Measurements from ENCODE around the gene SPDYC. TPM values are rescaled to one million over a fixed set of nuclear protein-coding genes. Genes with fewer than 3 reads are reported as not detected.

Gene SPDYC
- total RNA-seq, 1 experiment from 2014 or later = 1.2 TPM

GRCh38 chr11:65219930-65220213 lies 49.8 kb downstream of the SPDYC start:
- Histone ChIP-seq H3K27me3 (ENCODE audit: insufficient read depth, low read length) (no peaks in the 10 kb centered on the region), H3K79me2 (ENCODE audit: insufficient read depth, low read length) (no peaks in the 10 kb centered on the region), H3K9me3 (ENCODE audit: control insufficient read depth in 1 of 2, insufficient read depth in 1 of 2, low read depth in 1 of 2, low read length in 2 of 2) (no peaks in the 10 kb centered on the region), H3K4me1 (ENCODE audit: control insufficient read depth in 1 of 2, insufficient read depth in 2 of 2, low read length in 2 of 2) (peaks cover 3 to 13% of the 10 kb centered on the region in 2 experiments), H3K27ac (ENCODE audit: low read depth, low read length) (no peak overlapping the region), H3K4me2 (ENCODE audit: low read length) (no peak overlapping the region), H3K4me3 (replicated peaks in 1 of 2; ENCODE audit: low read depth in 1 of 2, low read length in 2 of 2) (no peak overlapping the region), H3K36me3 (ENCODE audit: control insufficient read depth in 1 of 2, insufficient read depth in 2 of 2, low read length in 2 of 2) (no peaks in the 10 kb centered on the region), H2AFZ (ENCODE audit: low read depth, low read length, poor library complexity, severe bottlenecking) (no peak overlapping the region), H3K9me2 (ENCODE audit: insufficient read depth) (no peaks in the 10 kb centered on the region), H4K20me1 (ENCODE audit: insufficient read depth) (no peaks in the 10 kb centered on the region), H3K9ac (ENCODE audit: low read length) (no peak overlapping the region)
- ATAC-seq (no peak), DNase-seq (ENCODE audit: low read depth, low spot score) (no peak)
- ChIA-PET CTCF (no interaction called here), POLR2A (interaction anchor here (0.9 kb wide), 1 partner anchor 85 kb away, joined by 3 read pairs; no protein-coding TSS in a partner anchor), RAD21 (ENCODE audit: low non-redundant PET in 1 of 2, low total read pairs in 2 of 2, uncharacterized antibody in 2 of 2, unreplicated experiment in 2 of 2) (no interaction called here)
- intact Hi-C loops (cut with micrococcal nuclease) = no loop called here
- no TSS peak for BruUV-seq (replicated peaks)
- TF ChIP-seq ATF3 (IDR thresholded peaks at IDR 0.05) (no peak), CTCF (IDR thresholded peaks at IDR 0.05 in 2 of 3, conservative IDR thresholded peaks at IDR 0.05 in 1 of 3; ENCODE audit: borderline replicate concordance in 1 of 3, insufficient read depth in 1 of 3, low read depth in 2 of 3, low read length in 2 of 3) (no peak), SP1 (IDR thresholded peaks at IDR 0.05; ENCODE audit: low read depth) (no peak), CEBPB (IDR thresholded peaks at IDR 0.05; ENCODE audit: low read depth) (no peak), CBX3 (IDR thresholded peaks at IDR 0.05; ENCODE audit: low read depth) (no peak), MAX (IDR thresholded peaks at IDR 0.05) (no peak), JUND (IDR thresholded peaks at IDR 0.05) (no peak), ZFX (IDR thresholded peaks at IDR 0.05) (no peak), ZNF274 (IDR thresholded peaks at IDR 0.05; ENCODE audit: low read depth, low read length) (no peak), ZBTB33 (IDR thresholded peaks at IDR 0.05; ENCODE audit: extremely low read depth, insufficient replicate concordance, low read length) (no peak), EGR1 (IDR thresholded peaks at IDR 0.05; ENCODE audit: low read depth) (no peak), RAD21 (IDR thresholded peaks at IDR 0.05; ENCODE audit: low read depth) (no peak), ELF1 (IDR thresholded peaks at IDR 0.05; ENCODE audit: borderline replicate concordance, low read depth) (no peak), EZH2 (IDR thresholded peaks at IDR 0.05) (no peak), YY1 (IDR thresholded peaks at IDR 0.05; ENCODE audit: extremely low read depth, insufficient replicate concordance, low read depth, low read length) (no peak)

Measured in HCT116 (cell line).